ENCODE data around the gene CDK2AP2.

DNA sequence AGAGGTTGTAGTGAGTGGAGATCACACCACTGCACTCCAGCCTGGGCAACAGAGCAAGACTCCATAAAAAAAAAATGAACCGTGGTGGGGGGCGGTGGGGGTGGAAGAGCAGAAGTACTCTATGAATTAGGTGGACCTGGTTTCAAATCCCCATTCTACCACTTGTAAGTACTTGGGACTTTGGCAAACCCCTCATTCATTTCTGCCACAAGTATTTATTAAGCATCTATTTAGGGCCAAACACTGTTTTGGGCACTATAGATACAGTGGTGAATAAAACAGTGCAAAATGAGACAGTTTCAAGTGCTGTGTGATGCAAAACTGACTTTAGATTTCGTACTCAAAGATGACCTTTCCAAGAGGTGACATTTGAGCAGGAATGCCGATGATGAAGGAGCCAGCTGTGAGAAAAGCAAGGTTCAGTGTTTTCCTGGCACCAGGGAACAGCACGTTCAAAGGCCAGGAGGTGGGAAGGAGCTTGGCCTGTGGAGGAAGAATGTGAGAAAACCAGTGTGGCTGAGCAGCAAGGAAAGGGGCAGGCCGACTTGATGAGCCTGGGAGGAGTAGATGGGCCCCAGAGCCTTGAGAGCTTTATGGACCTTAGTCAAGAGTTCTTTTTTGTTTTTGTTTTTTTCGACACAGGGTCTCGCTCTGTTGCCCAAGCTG lies 37.5 kb downstream of the CDK2AP2 start:
- TF ChIP-seq, protein P1, sequence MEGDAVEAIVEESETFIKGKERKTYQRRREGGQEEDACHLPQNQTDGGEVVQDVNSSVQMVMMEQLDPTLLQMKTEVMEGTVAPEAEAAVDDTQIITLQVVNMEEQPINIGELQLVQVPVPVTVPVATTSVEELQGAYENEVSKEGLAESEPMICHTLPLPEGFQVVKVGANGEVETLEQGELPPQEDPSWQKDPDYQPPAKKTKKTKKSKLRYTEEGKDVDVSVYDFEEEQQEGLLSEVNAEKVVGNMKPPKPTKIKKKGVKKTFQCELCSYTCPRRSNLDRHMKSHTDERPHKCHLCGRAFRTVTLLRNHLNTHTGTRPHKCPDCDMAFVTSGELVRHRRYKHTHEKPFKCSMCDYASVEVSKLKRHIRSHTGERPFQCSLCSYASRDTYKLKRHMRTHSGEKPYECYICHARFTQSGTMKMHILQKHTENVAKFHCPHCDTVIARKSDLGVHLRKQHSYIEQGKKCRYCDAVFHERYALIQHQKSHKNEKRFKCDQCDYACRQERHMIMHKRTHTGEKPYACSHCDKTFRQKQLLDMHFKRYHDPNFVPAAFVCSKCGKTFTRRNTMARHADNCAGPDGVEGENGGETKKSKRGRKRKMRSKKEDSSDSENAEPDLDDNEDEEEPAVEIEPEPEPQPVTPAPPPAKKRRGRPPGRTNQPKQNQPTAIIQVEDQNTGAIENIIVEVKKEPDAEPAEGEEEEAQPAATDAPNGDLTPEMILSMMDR (IDR thresholded peaks at IDR 0.05): no peak
- no peak for TF ChIP-seq POLR2A (IDR thresholded peaks at IDR 0.05)
